ENCODE data around the gene P2RY4. TPM values are rescaled to one million over a fixed set of nuclear protein-coding genes. Genes with fewer than 3 reads are reported as not detected.

The P2RY4 gene
- total and polyA plus RNA-seq, 2 of the 13 experiments (the other 11 are each of a cell fraction or from before 2014, with no cell fraction given), result 0.07 to 0.49 TPM

GRCh38 chrX:70252491-70252890 is 7.5 kb downstream of the P2RY4 start:
- TF ChIP-seq, protein P1, sequence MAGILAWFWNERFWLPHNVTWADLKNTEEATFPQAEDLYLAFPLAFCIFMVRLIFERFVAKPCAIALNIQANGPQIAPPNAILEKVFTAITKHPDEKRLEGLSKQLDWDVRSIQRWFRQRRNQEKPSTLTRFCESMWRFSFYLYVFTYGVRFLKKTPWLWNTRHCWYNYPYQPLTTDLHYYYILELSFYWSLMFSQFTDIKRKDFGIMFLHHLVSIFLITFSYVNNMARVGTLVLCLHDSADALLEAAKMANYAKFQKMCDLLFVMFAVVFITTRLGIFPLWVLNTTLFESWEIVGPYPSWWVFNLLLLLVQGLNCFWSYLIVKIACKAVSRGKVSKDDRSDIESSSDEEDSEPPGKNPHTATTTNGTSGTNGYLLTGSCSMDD (CRISPR knock-in tag; IDR thresholded peaks at IDR 0.05), result no peak
- TF ChIP-seq ZZZ3 (CRISPR knock-in tag; IDR thresholded peaks at IDR 0.05; ENCODE audit: borderline replicate concordance), result no peak
- no peak for TF ChIP-seq HDAC2 (CRISPR knock-in tag; IDR thresholded peaks at IDR 0.05)
- no peak for TF ChIP-seq CEBPB (IDR thresholded peaks at IDR 0.05; ENCODE audit: borderline replicate concordance, low read depth, low read length)
- no peak for TF ChIP-seq ZNF317 (CRISPR knock-in tag; IDR thresholded peaks at IDR 0.05)
- no peak for TF ChIP-seq MTA1 (CRISPR knock-in tag; IDR thresholded peaks at IDR 0.05; ENCODE audit: borderline replicate concordance)
- TF ChIP-seq PHF5A (CRISPR knock-in tag; IDR thresholded peaks at IDR 0.05; ENCODE audit: low read depth, unreplicated experiment), result no peak
- no peak for TF ChIP-seq SMYD3 (CRISPR knock-in tag; IDR thresholded peaks at IDR 0.05)
- TF ChIP-seq, protein P2, sequence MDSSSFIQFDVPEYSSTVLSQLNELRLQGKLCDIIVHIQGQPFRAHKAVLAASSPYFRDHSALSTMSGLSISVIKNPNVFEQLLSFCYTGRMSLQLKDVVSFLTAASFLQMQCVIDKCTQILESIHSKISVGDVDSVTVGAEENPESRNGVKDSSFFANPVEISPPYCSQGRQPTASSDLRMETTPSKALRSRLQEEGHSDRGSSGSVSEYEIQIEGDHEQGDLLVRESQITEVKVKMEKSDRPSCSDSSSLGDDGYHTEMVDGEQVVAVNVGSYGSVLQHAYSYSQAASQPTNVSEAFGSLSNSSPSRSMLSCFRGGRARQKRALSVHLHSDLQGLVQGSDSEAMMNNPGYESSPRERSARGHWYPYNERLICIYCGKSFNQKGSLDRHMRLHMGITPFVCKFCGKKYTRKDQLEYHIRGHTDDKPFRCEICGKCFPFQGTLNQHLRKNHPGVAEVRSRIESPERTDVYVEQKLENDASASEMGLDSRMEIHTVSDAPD (CRISPR knock-in tag; IDR thresholded peaks at IDR 0.05), result no peak
- no peak for TF ChIP-seq ZNF644 (CRISPR knock-in tag; IDR thresholded peaks at IDR 0.05; ENCODE audit: low read depth)
- TF ChIP-seq, protein P3, sequence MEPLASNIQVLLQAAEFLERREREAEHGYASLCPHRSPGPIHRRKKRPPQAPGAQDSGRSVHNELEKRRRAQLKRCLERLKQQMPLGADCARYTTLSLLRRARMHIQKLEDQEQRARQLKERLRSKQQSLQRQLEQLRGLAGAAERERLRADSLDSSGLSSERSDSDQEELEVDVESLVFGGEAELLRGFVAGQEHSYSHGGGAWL (CRISPR knock-in tag; IDR thresholded peaks at IDR 0.05), result no peak
- TF ChIP-seq, protein P4, sequence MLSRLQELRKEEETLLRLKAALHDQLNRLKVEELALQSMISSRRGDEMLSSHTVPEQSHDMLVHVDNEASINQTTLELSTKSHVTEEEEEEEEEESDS (CRISPR knock-in tag; IDR thresholded peaks at IDR 0.05; ENCODE audit: borderline replicate concordance), result no peak
- TF ChIP-seq NFRKB (IDR thresholded peaks at IDR 0.05), result no peak
- no peak for TF ChIP-seq TOPORS (CRISPR knock-in tag; IDR thresholded peaks at IDR 0.05)
- TF ChIP-seq SUZ12 (IDR thresholded peaks at IDR 0.05; ENCODE audit: low read depth, low read length), result no peak
- no peak for TF ChIP-seq KLF15 (CRISPR knock-in tag; IDR thresholded peaks at IDR 0.05; ENCODE audit: borderline replicate concordance)
- TF ChIP-seq, protein P5, sequence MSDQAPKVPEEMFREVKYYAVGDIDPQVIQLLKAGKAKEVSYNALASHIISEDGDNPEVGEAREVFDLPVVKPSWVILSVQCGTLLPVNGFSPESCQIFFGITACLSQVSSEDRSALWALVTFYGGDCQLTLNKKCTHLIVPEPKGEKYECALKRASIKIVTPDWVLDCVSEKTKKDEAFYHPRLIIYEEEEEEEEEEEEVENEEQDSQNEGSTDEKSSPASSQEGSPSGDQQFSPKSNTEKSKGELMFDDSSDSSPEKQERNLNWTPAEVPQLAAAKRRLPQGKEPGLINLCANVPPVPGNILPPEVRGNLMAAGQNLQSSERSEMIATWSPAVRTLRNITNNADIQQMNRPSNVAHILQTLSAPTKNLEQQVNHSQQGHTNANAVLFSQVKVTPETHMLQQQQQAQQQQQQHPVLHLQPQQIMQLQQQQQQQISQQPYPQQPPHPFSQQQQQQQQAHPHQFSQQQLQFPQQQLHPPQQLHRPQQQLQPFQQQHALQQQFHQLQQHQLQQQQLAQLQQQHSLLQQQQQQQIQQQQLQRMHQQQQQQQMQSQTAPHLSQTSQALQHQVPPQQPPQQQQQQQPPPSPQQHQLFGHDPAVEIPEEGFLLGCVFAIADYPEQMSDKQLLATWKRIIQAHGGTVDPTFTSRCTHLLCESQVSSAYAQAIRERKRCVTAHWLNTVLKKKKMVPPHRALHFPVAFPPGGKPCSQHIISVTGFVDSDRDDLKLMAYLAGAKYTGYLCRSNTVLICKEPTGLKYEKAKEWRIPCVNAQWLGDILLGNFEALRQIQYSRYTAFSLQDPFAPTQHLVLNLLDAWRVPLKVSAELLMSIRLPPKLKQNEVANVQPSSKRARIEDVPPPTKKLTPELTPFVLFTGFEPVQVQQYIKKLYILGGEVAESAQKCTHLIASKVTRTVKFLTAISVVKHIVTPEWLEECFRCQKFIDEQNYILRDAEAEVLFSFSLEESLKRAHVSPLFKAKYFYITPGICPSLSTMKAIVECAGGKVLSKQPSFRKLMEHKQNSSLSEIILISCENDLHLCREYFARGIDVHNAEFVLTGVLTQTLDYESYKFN (CRISPR knock-in tag; conservative IDR thresholded peaks at IDR 0.05), result no peak
- no peak for TF ChIP-seq NFE2L1 (CRISPR knock-in tag; IDR thresholded peaks at IDR 0.05; ENCODE audit: borderline replicate concordance)
- H3K4me2 ChIP-seq (ENCODE audit: low read depth, low read length), result no peak overlapping the region
- no peak for DNase-seq (ENCODE audit: low spot score)
- H3K27me3 ChIP-seq (ENCODE audit: control insufficient read depth in 1 of 2, insufficient read depth in 2 of 2, low read length in 2 of 2), result no peaks in the 10 kb centered on the region
- no peaks in the 10 kb centered on the region for H3K79me2 ChIP-seq (ENCODE audit: insufficient read depth, low read length)
- H3K9ac ChIP-seq (ENCODE audit: insufficient read depth, low read depth, low read length), result no peak overlapping the region
- no peaks in the 10 kb centered on the region for H4K20me1 ChIP-seq (ENCODE audit: insufficient read depth, low read length)
- peaks cover 21% of the 10 kb centered on the region for H3K4me1 ChIP-seq (ENCODE audit: insufficient read depth, low read length)
- ATAC-seq, result no peak
- no peak for FAIRE-seq
- H3K36me3 ChIP-seq (replicated peaks in 1 of 2; ENCODE audit: control insufficient read depth in 1 of 2, insufficient read depth in 2 of 2, low read length in 2 of 2), result no peaks in the 10 kb centered on the region
- H2AFZ ChIP-seq (ENCODE audit: low read length), result no peak overlapping the region
- ChIA-PET CTCF (ENCODE audit: low intra/inter-chr PET ratio, low total read pairs) (no interaction called here), POLR2A (no interaction called here)
- no TSS peak for BruUV-seq (replicated peaks)
- 50% methylated on average over 2 of the region's 2 CpGs for WGBS (ENCODE audit: low lambda C conversion rate)
- in situ Hi-C loops (cut with HindIII; ENCODE audit: extremely low pct_ligation_motif_present, low pct_unique_long_range_greater_than_20kb) (no loop called here), intact Hi-C loops (cut with micrococcal nuclease; ENCODE audit: unreplicated experiment) (no loop called here)
- H3K4me3 ChIP-seq (replicated peaks in 1 of 3; ENCODE audit: insufficient read depth in 1 of 3, low read depth in 2 of 3, low read length in 3 of 3), result no peak overlapping the region
- no peak overlapping the region for H3K27ac ChIP-seq (ENCODE audit: extremely low read length, insufficient read depth, low read length)
- no peaks in the 10 kb centered on the region for H3K9me3 ChIP-seq (ENCODE audit: low read length)

All from HepG2 (cell line).